ENCODE results near the gene KIRREL3. TPM values are rescaled to one million over a fixed set of nuclear protein-coding genes. Genes with fewer than 3 reads are reported as not detected.

Gene KIRREL3
- total RNA-seq, 5 donors from 2014 or later (not counting 1 experiment from before 2014, with no cell fraction given), result not detected

GRCh38 chr11:126542334-126543015, 458.1 kb downstream of the KIRREL3 start:
- WGBS (ENCODE audit: insufficient coverage), result 44% methylated on average over 1 of the region's 4 CpGs
- H3K9me3 Mint-ChIP-seq, result no peaks in the 10 kb centered on the region
- no peak for ATAC-seq (replicated peaks in 1 of 4)
- H3K4me3 ChIP-seq (ENCODE audit: control insufficient read depth in 1 of 2, extremely low read depth in 1 of 2, low read length in 1 of 2), result no peak overlapping the region
- ChIA-PET POLR2A (no interaction called here), CTCF (no interaction called here)
- no peaks in the 10 kb centered on the region for H3K36me3 Mint-ChIP-seq
- no peaks in the 10 kb centered on the region for H3K4me1 Mint-ChIP-seq
- H3K27ac ChIP-seq (ENCODE audit: low read length), result no peak overlapping the region
- no peak overlapping the region for H3K27ac Mint-ChIP-seq
- H3K27me3 ChIP-seq (replicated peaks in 1 of 2; ENCODE audit: control insufficient read depth in 2 of 2, extremely low read depth in 1 of 2, insufficient read depth in 2 of 2, low read length in 1 of 2), result peaks cover 0 to 27% of the 10 kb centered on the region in 2 experiments
- H3K36me3 ChIP-seq (ENCODE audit: control insufficient read depth in 2 of 2, extremely low read depth in 1 of 2, insufficient read depth in 1 of 2, low read length in 1 of 2), result no peaks in the 10 kb centered on the region
- peaks cover 16 to 19% of the 10 kb centered on the region in 2 donors for H3K27me3 Mint-ChIP-seq
- no peaks in the 10 kb centered on the region for H3K4me1 ChIP-seq (ENCODE audit: control insufficient read depth in 1 of 2, extremely low read depth in 1 of 2, insufficient read depth in 2 of 2, low read length in 2 of 2)
- DNase-seq, result no peak
- no peaks in the 10 kb centered on the region for H3K9me3 ChIP-seq
- no peak overlapping the region for H3K4me3 Mint-ChIP-seq

GRCh38 chr11:126538071-126538470, 462.5 kb downstream of the KIRREL3 start:
- POLR2A ChIA-PET, result no interaction called here
- H3K4me1 Mint-ChIP-seq, result no peaks in the 10 kb centered on the region
- CTCF ChIA-PET, result no interaction called here
- H3K9me3 Mint-ChIP-seq, result no peaks in the 10 kb centered on the region
- Histone ChIP-seq H3K27me3 (replicated peaks in 1 of 2; ENCODE audit: control insufficient read depth in 2 of 2, extremely low read depth in 1 of 2, insufficient read depth in 2 of 2, low read length in 1 of 2) (peaks cover 0 to 7% of the 10 kb centered on the region in 2 experiments), H3K4me3 (ENCODE audit: control insufficient read depth in 1 of 2, extremely low read depth in 1 of 2, low read length in 1 of 2) (no peak overlapping the region), H3K4me1 (ENCODE audit: control insufficient read depth in 1 of 2, extremely low read depth in 1 of 2, insufficient read depth in 2 of 2, low read length in 2 of 2) (no peaks in the 10 kb centered on the region), H3K36me3 (ENCODE audit: control insufficient read depth in 2 of 2, extremely low read depth in 1 of 2, insufficient read depth in 1 of 2, low read length in 1 of 2) (no peaks in the 10 kb centered on the region), H3K9me3 (no peaks in the 10 kb centered on the region), H3K27ac (ENCODE audit: low read length) (no peak overlapping the region)
- H3K36me3 Mint-ChIP-seq, result no peaks in the 10 kb centered on the region
- H3K27me3 Mint-ChIP-seq, result peaks cover 10 to 14% of the 10 kb centered on the region in 2 donors
- no peak overlapping the region for H3K27ac Mint-ChIP-seq
- ATAC-seq (replicated peaks in 1 of 4) (no peak), DNase-seq (no peak)
- no peak overlapping the region for H3K4me3 Mint-ChIP-seq
- WGBS (ENCODE audit: insufficient coverage), result 92% methylated on average over 3 of the region's 4 CpGs

DNA sequence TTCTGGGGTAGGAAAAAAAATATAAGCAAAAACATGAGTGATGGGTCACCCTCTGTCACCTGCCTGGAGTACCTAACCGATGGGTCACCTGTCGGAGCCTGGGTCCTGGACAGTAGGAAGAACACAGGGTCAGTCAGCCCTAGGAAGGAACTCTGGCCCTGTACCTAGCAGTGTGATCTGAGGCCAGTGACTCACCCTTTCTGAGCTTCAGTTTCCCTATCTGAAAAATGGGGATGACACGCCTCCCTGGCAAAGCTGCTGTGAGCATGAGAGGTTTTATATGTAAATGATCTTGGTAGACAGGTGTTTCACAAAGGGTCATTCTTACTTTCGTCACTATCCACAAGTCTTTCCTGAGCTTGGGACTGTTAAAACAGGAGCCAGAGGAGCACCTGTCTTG, 463.1 kb downstream of the KIRREL3 start:
- no peak overlapping the region for H3K27ac ChIP-seq (ENCODE audit: low read length)
- ChIA-PET CTCF (interaction anchor here in 1 of 2 donors (0.7 kb wide), 1 partner anchor 57 kb away, joined by 3 read pairs; no protein-coding TSS in a partner anchor), POLR2A (no interaction called here)
- 87% methylated on average over 2 of the region's 4 CpGs for WGBS (ENCODE audit: insufficient coverage)
- H3K4me1 ChIP-seq (ENCODE audit: control insufficient read depth in 1 of 2, extremely low read depth in 1 of 2, insufficient read depth in 2 of 2, low read length in 2 of 2), result no peaks in the 10 kb centered on the region
- H3K27me3 ChIP-seq (replicated peaks in 1 of 2; ENCODE audit: control insufficient read depth in 2 of 2, extremely low read depth in 1 of 2, insufficient read depth in 2 of 2, low read length in 1 of 2), result peaks cover 0 to 7% of the 10 kb centered on the region in 2 experiments
- H3K36me3 Mint-ChIP-seq, result no peaks in the 10 kb centered on the region
- no peak overlapping the region for H3K4me3 Mint-ChIP-seq
- ATAC-seq (replicated peaks in 1 of 4) (no peak), DNase-seq (no peak)
- H3K36me3 ChIP-seq (ENCODE audit: control insufficient read depth in 2 of 2, extremely low read depth in 1 of 2, insufficient read depth in 1 of 2, low read length in 1 of 2), result no peaks in the 10 kb centered on the region
- H3K27me3 Mint-ChIP-seq, result peaks cover 7 to 10% of the 10 kb centered on the region in 2 donors
- H3K4me1 Mint-ChIP-seq, result no peaks in the 10 kb centered on the region
- H3K27ac Mint-ChIP-seq, result no peak overlapping the region
- H3K9me3 ChIP-seq, result no peaks in the 10 kb centered on the region
- no peak overlapping the region for H3K4me3 ChIP-seq (ENCODE audit: control insufficient read depth in 1 of 2, extremely low read depth in 1 of 2, low read length in 1 of 2)
- no peaks in the 10 kb centered on the region for H3K9me3 Mint-ChIP-seq

DNA sequence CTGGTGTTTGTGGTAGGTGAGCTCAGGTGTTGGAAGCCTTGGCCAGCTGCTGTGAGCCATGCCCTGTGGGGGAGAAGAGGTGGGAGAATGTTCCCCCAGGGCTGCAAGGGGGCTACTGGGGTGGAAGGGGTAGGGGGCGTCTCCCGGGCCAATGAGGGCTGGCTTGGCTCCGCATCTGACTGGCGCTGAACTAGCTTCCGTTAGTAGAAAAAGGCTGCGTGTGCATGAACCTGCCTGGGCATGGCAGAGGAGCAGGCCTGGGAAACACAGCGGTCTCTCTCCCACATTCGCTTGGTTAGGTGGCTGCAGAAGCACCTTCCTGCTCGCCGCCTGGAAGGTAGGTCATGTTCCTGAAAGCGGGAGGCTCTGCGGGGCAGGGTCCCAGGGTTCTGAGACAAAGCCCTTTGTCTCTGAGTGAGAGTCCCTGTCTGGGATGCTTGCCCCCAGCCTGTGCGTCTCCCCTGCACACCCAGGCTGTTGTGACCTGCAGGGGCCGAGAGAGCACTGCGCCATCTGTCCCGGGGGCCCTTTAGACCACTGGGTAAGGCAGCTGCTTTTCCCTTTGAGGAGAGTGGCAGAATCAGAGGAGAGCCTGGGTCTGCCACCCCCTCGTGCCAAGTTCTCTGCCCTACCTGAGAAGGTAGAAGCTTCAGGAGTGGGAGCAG, 466.3 kb downstream of the KIRREL3 start:
- 81% methylated on average over 13 of the region's 17 CpGs for WGBS (ENCODE audit: insufficient coverage)
- ATAC-seq (replicated peaks in 1 of 4), result no peak
- Mint-ChIP-seq H3K27me3 (peaks cover 7 to 9% of the 10 kb centered on the region in 2 donors), H3K36me3 (no peaks in the 10 kb centered on the region), H3K4me1 (no peaks in the 10 kb centered on the region), H3K27ac (no peak overlapping the region), H3K9me3 (no peaks in the 10 kb centered on the region), H3K4me3 (no peak overlapping the region)
- H3K9me3 ChIP-seq, result no peaks in the 10 kb centered on the region
- H3K36me3 ChIP-seq (ENCODE audit: control insufficient read depth in 2 of 2, extremely low read depth in 1 of 2, insufficient read depth in 1 of 2, low read length in 1 of 2), result no peaks in the 10 kb centered on the region
- ChIA-PET CTCF (no interaction called here), POLR2A (no interaction called here)
- no peak for DNase-seq
- no peak overlapping the region for H3K4me3 ChIP-seq (ENCODE audit: control insufficient read depth in 1 of 2, extremely low read depth in 1 of 2, low read length in 1 of 2)
- no peaks in the 10 kb centered on the region for H3K4me1 ChIP-seq (ENCODE audit: control insufficient read depth in 1 of 2, extremely low read depth in 1 of 2, insufficient read depth in 2 of 2, low read length in 2 of 2)
- no peak overlapping the region for H3K27ac ChIP-seq (ENCODE audit: low read length)
- H3K27me3 ChIP-seq (replicated peaks in 1 of 2; ENCODE audit: control insufficient read depth in 2 of 2, extremely low read depth in 1 of 2, insufficient read depth in 2 of 2, low read length in 1 of 2), result peaks cover 0 to 4% of the 10 kb centered on the region in 2 experiments

GRCh38 chr11:126533560-126533959, 467.0 kb downstream of the KIRREL3 start:
- CTCF ChIA-PET, result no interaction called here

DNA sequence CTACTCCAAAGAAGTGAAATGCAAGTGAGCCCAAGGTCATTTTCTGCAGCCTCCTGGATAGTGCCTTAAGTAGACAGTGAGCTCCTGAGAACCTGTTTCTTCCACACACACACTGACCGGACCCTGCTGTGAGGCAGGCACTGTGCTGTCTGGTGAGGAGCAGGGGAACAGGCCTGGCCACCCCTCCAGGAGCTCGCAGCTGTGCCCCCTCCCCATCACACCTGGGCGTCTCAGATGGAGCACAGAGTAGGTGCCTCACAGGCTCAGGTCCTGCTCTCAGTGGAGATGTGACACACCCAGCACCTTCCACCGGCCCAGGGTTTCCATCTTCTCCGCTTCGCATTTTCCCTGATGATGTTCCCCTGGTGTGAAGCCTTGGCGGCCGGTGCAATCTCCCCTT, 470.2 kb downstream of the KIRREL3 start:
- POLR2A ChIA-PET, result no interaction called here
- Histone ChIP-seq H3K9me3 (no peaks in the 10 kb centered on the region), H3K36me3 (ENCODE audit: control insufficient read depth in 2 of 2, extremely low read depth in 1 of 2, insufficient read depth in 1 of 2, low read length in 1 of 2) (no peaks in the 10 kb centered on the region), H3K4me1 (ENCODE audit: control insufficient read depth in 1 of 2, extremely low read depth in 1 of 2, insufficient read depth in 2 of 2, low read length in 2 of 2) (no peaks in the 10 kb centered on the region), H3K4me3 (ENCODE audit: control insufficient read depth in 1 of 2, extremely low read depth in 1 of 2, low read length in 1 of 2) (no peak overlapping the region), H3K27ac (ENCODE audit: low read length) (no peak overlapping the region), H3K27me3 (replicated peaks in 1 of 2; ENCODE audit: control insufficient read depth in 2 of 2, extremely low read depth in 1 of 2, insufficient read depth in 2 of 2, low read length in 1 of 2) (peaks cover 0 to 14% of the 10 kb centered on the region in 2 experiments)
- CTCF ChIA-PET, result no interaction called here
- H3K27ac Mint-ChIP-seq, result no peak overlapping the region
- peaks cover 8 to 12% of the 10 kb centered on the region in 2 donors for H3K27me3 Mint-ChIP-seq
- ATAC-seq (replicated peaks in 1 of 4), result no peak
- no peak for DNase-seq
- no peak overlapping the region for H3K4me3 Mint-ChIP-seq
- no peaks in the 10 kb centered on the region for H3K36me3 Mint-ChIP-seq
- H3K9me3 Mint-ChIP-seq, result no peaks in the 10 kb centered on the region
- WGBS (ENCODE audit: insufficient coverage), result 83% methylated on average over 4 of the region's 8 CpGs
- H3K4me1 Mint-ChIP-seq, result no peaks in the 10 kb centered on the region

More at GRCh38 chr11:126533560-126533959, 467.0 kb downstream of the KIRREL3 start:
- Mint-ChIP-seq H3K9me3 (no peaks in the 10 kb centered on the region), H3K27me3 (peaks cover 7 to 9% of the 10 kb centered on the region in 2 donors), H3K4me1 (no peaks in the 10 kb centered on the region), H3K27ac (no peak overlapping the region), H3K36me3 (no peaks in the 10 kb centered on the region), H3K4me3 (no peak overlapping the region)
- no peaks in the 10 kb centered on the region for H3K9me3 ChIP-seq
- peaks cover 0 to 6% of the 10 kb centered on the region in 2 experiments for H3K27me3 ChIP-seq (replicated peaks in 1 of 2; ENCODE audit: control insufficient read depth in 2 of 2, extremely low read depth in 1 of 2, insufficient read depth in 2 of 2, low read length in 1 of 2)
- POLR2A ChIA-PET, result no interaction called here
- no peak overlapping the region for H3K27ac ChIP-seq (ENCODE audit: low read length)
- WGBS (ENCODE audit: insufficient coverage), result 100% methylated on average over 1 of the region's 6 CpGs
- no peaks in the 10 kb centered on the region for H3K36me3 ChIP-seq (ENCODE audit: control insufficient read depth in 2 of 2, extremely low read depth in 1 of 2, insufficient read depth in 1 of 2, low read length in 1 of 2)
- ATAC-seq (replicated peaks in 1 of 4) (no peak), DNase-seq (no peak)
- no peaks in the 10 kb centered on the region for H3K4me1 ChIP-seq (ENCODE audit: control insufficient read depth in 1 of 2, extremely low read depth in 1 of 2, insufficient read depth in 2 of 2, low read length in 2 of 2)
- H3K4me3 ChIP-seq (ENCODE audit: control insufficient read depth in 1 of 2, extremely low read depth in 1 of 2, low read length in 1 of 2), result no peak overlapping the region
